Tibial nerve (tissue), 4 donors: ENCODE data around the gene SYNGR1. TPM values are rescaled to one million over a fixed set of nuclear protein-coding genes. Genes with fewer than 3 reads are reported as not detected.

ENCODE experiments used
- DNase-seq, 2 donors: peaks; one replicate each; pipeline ENCODE4 v3.0.0-alpha.2; 2019; ENCODE audit warnings: low spot score in 2 of 2
- H3K27ac ChIP-seq, 4 donors: fragments of 200-600 bp; sonication (generic) in 3 of 4; one replicate each; pipeline ENCODE4 v1.5.1; 2017 to 2019; ENCODE audit warnings: mild to moderate bottlenecking in 1 of 4
- H3K27me3 ChIP-seq, 2 donors: fragments of 200-600 bp; sonication (generic) in 1 of 2; one replicate each; pipeline versions ENCODE4 v1.5.1 to v1.6.0; 2017 to 2019
- H3K36me3 ChIP-seq, 3 donors: fragments of 200-600 bp; sonication (generic); one replicate each; pipeline ENCODE4 v1.5.1; 2018 to 2019
- H3K4me1 ChIP-seq, 4 donors: fragments of 200-600 bp; sonication (generic) in 3 of 4; one replicate each; pipeline ENCODE4 v1.5.1; 2017 to 2019
- H3K4me3 ChIP-seq, 4 donors: fragments of 200-600 bp; sonication (generic) in 3 of 4; one replicate each; pipeline ENCODE4 v1.5.1; 2017 to 2019; ENCODE audit warnings: mild to moderate bottlenecking in 1 of 4, moderate library complexity in 1 of 4
- H3K9me3 ChIP-seq, 4 donors: fragments of 200-600 bp; sonication (generic) in 3 of 4; one replicate each; pipeline ENCODE4 v1.5.1; 2017 to 2019
- EP300 ChIP-seq, 2 donors: sonication (generic); formaldehyde crosslinking; IDR thresholded peaks; one replicate each; pipeline ENCODE4 v1.6.1; 2017; ENCODE audit warnings: antibody characterized with exemption in 2 of 2, mild to moderate bottlenecking in 1 of 2
- POLR2A ChIP-seq, 2 donors: fragments of 450-650 bp; IDR thresholded peaks; one replicate each; pipeline ENCODE4 v1.6.1; 2017; ENCODE audit warnings: antibody characterized with exemption in 2 of 2, mild to moderate bottlenecking in 2 of 2, moderate library complexity in 2 of 2
- WGBS, 2 donors: methylation state at CpG; one replicate each; pipeline ENCODE4 v1.1.5; 2018; 5-methylcytosine and 5-hydroxymethylcytosine counted together
- total RNA-seq, 4 donors: library from RNA; depleted of rRNA; stranded (reverse); fragments of >200 nt; gene quantifications; one replicate each; pipeline ENCODE4 v1.1.0, GENCODE V29; 2016
- TF ChIP-seq, protein P1 (sequence below), 5 experiments: fragments of 200-600 bp in 3 of 5; fragments of 450-650 bp in 2 of 5; sonication (generic) in 3 of 5; IDR thresholded peaks; one replicate each; pipeline ENCODE4 v1.5.1; 2016 to 2019; ENCODE audit warnings: antibody characterized with exemption in 5 of 5, mild to moderate bottlenecking in 3 of 5, moderate library complexity in 2 of 5

SYNGR1 gene
- total RNA-seq, 4 donors from 2014 or later = 21.1 to 32.8 (median 25.5) TPM

DNA sequence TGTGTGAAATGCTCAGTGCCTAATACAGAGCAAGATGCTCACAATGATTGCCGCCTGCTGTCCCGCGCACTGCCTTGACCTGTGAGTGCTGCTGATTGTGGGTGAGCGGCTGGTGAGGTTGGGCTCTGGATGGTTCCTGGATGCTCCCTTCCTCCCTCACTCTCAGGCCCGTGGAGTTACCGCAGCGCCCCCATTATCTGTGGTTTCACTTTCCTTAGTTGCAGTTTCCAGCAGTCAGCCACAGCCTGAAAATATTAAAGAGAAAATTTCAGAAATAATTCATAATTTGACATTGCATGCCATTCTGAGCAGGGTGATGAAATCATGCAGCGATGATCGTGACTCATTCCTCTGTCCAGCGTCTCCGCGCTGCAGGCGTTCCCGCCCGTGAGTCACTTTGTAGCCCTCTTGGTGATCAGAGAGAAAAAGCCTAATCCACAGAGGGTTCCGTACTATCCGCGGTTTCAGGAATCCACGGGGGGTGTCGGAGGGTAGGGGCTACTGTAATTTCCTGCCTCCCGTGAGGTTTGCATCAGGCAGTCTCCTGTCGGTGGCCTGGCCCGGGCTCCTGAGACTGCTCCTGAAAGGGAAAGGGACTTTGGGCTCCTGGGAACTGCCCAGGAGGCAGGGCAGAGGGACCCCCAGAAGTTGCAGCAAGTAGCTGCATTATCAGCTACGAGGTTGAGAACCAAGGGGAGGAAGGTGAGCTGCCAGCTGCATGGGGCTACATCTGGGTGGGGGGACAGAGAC, 41.0 kb upstream of the SYNGR1 start:
- 9 to 12% methylated on average over 22 to 24 of the region's 24 CpGs for WGBS, 2 donors
- Histone ChIP-seq H3K36me3 (peaks cover 2 to 29% (median 17%) of the 10 kb centered on the region in 3 donors), H3K4me1 (peaks cover 0 to 44% (median 7%) of the 10 kb centered on the region in 4 donors), H3K27me3 (no peaks in the 10 kb centered on the region), H3K9me3 (no peaks in the 10 kb centered on the region), H3K4me3 (peak overlapping the region in 3 of 4 donors; percentile 7 to 38 (median 22)), H3K27ac (peak overlapping the region; percentile 67 to 92 (median 78))
- DNase-seq = peak; percentile 47 to 53
- TF ChIP-seq EP300 (IDR thresholded peaks at IDR 0.05) = peak; percentile 21 to 83
- TF ChIP-seq, protein P1, sequence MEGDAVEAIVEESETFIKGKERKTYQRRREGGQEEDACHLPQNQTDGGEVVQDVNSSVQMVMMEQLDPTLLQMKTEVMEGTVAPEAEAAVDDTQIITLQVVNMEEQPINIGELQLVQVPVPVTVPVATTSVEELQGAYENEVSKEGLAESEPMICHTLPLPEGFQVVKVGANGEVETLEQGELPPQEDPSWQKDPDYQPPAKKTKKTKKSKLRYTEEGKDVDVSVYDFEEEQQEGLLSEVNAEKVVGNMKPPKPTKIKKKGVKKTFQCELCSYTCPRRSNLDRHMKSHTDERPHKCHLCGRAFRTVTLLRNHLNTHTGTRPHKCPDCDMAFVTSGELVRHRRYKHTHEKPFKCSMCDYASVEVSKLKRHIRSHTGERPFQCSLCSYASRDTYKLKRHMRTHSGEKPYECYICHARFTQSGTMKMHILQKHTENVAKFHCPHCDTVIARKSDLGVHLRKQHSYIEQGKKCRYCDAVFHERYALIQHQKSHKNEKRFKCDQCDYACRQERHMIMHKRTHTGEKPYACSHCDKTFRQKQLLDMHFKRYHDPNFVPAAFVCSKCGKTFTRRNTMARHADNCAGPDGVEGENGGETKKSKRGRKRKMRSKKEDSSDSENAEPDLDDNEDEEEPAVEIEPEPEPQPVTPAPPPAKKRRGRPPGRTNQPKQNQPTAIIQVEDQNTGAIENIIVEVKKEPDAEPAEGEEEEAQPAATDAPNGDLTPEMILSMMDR (IDR thresholded peaks at IDR 0.05) = peak in 2 of 5 experiments; percentile 19 to 23
- no peak for TF ChIP-seq POLR2A (IDR thresholded peaks at IDR 0.05)

DNA sequence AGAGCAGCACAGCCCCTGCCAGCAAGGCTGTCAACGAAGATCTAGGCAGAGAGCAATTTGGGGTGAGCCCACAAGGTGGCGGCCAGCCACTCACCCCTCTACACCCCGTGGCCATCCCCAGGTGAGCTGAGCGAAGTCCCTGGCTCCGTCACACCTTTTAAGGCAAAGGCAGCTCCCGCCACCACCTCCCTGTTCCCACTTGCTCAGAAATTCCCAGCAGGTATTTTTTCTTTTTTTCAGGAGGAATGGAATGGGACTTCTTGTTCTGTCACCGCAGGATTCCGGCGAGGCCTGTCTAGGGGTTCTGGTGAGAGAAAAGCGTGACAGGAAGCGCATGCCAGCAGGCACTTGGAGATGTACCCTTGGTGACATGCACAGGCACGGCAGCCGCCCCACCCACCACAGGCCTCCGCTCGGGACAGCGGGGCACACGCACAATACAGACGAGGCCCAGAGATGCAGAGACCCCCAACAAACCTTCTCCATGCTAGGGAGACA, 40.4 kb upstream of the SYNGR1 start:
- peaks cover 0 to 50% (median 7%) of the 10 kb centered on the region in 4 donors for H3K4me1 ChIP-seq
- no peak overlapping the region for H3K4me3 ChIP-seq
- TF ChIP-seq POLR2A (IDR thresholded peaks at IDR 0.05) = no peak
- TF ChIP-seq, protein P1 (IDR thresholded peaks at IDR 0.05) = peak in 1 of 5 experiments; percentile 25
- 81 to 88% methylated on average over 18 of the region's 18 CpGs for WGBS, 2 donors
- H3K27me3 ChIP-seq = no peaks in the 10 kb centered on the region
- H3K27ac ChIP-seq = peak overlapping the region; percentile 67 to 92 (median 78)
- no peak for DNase-seq
- H3K9me3 ChIP-seq = no peaks in the 10 kb centered on the region
- H3K36me3 ChIP-seq = peaks cover 3 to 35% (median 24%) of the 10 kb centered on the region in 3 donors

DNA sequence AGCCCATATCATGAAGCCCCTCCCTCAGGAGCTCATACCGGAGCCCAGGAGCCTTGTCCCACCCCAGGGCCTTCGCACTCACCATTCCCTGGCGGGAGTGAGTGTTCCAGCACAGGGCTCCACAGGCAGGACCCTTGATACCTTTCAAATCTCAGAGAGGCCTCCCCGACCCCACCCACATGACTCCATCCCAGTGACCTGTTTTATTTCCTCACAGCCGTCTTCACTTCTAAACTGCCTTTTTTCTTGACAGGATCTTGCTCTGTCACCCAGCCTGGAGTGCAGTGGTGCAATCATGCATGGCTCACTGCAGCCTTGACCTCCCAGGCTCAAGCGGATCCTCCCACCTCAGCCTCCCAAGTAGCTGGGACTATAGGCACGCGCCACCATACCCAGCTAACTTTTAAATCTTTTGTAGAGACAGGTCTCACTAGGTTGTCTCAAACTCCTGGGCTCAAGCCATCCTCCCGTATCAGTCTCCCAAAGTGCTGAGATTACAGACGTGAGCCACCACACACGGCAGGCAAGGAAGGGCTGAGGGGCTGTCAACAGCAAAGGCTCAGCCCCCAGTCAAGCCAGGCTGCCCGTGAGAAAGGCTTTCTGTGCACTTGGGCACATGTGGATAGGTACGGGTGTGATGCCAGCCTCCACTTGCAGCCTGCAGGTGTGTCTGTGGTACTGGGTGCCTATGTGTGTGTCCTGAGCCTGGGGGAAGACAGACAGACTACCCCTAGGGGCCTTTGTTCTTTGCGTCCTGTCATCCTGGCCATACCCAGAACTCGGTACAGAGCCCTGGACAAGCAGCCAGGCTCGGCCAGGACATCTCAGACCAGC, 39.7 kb upstream of the SYNGR1 start:
- no peak overlapping the region for H3K4me3 ChIP-seq
- WGBS, 2 donors = 85 to 86% methylated on average over 13 to 15 of the region's 16 CpGs
- H3K27ac ChIP-seq = peak overlapping the region in 2 of 4 donors; percentile 83 to 92
- DNase-seq = no peak
- no peaks in the 10 kb centered on the region for H3K27me3 ChIP-seq
- peaks cover 3 to 42% (median 30%) of the 10 kb centered on the region in 3 donors for H3K36me3 ChIP-seq
- TF ChIP-seq, protein P1 (IDR thresholded peaks at IDR 0.05) = no peak
- TF ChIP-seq EP300 (IDR thresholded peaks at IDR 0.05) = no peak
- TF ChIP-seq POLR2A (IDR thresholded peaks at IDR 0.05) = no peak
- no peaks in the 10 kb centered on the region for H3K9me3 ChIP-seq
- H3K4me1 ChIP-seq = peaks cover 0 to 57% (median 7%) of the 10 kb centered on the region in 4 donors

DNA sequence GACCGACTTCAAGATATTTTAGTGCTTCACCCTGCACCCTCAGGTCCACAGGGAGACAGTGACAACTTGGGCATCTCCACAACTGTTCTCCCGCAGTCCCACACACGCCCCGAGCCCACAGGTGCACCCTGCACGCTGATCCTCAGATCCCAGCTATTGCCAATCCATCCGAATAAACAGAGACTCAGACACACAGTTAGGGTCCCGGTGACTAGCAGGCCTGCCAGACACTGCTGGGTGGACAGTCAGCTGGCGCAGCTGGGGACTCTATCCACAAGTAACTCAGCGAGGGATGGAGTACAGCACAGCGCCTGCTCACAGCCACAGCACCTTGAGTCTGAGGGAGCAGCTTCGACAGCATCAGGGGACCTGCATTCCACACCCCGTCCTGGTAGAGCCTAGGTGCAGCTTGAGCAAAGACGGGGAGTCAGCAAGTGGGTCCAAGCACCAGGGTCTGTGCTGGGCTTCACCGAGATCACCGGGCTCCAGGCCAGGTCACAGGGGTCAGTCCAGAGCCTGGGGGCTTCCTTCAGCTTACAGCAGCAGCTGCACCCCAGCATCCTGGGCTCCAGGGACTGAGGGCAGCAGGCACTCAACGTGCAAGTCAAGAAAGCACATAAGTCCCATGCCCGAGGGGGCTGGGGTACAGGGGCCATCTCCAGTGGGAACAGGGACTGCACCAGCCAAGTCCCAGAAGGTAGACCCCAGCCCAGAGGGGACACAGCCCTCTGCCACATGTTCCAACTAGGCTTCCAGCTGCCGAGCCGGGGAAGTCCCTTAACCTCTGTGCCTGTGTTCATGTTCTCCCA, 38.0 kb upstream of the SYNGR1 start:
- no peaks in the 10 kb centered on the region for H3K27me3 ChIP-seq
- no peaks in the 10 kb centered on the region for H3K9me3 ChIP-seq
- no peak overlapping the region for H3K4me3 ChIP-seq
- TF ChIP-seq, protein P1 (IDR thresholded peaks at IDR 0.05) = no peak
- no peak for TF ChIP-seq POLR2A (IDR thresholded peaks at IDR 0.05)
- no peak for TF ChIP-seq EP300 (IDR thresholded peaks at IDR 0.05)
- peaks cover 0 to 69% (median 23%) of the 10 kb centered on the region in 4 donors for H3K4me1 ChIP-seq
- H3K27ac ChIP-seq = no peak overlapping the region
- WGBS, 2 donors = 72 to 86% methylated on average over 13 to 16 of the region's 19 CpGs
- no peak for DNase-seq
- H3K36me3 ChIP-seq = peaks cover 3 to 59% (median 40%) of the 10 kb centered on the region in 3 donors
